K562 (cell line): Measurements from ENCODE around the gene FMN2. TPM values are rescaled to one million over a fixed set of nuclear protein-coding genes. Genes with fewer than 3 reads are reported as not detected.

Source experiments
- ATAC-seq: fragments of 200-7000 bp; cut with Tn5 transposase; 3 replicates; pipeline ENCODE4 v1.9.1; 2020; ENCODE audit warnings: moderate library complexity
- BruUV-seq: library from RNA; stranded (reverse); fragments of 400-500 nt; replicated peaks from 2 replicates; lab custom pipeline; 2021; lab: Mats Ljungman, UMichigan
- CTCF ChIA-PET: fragments of 300-600 bp; formaldehyde crosslinking; extraction: SDS; loops from one replicate; lab custom pipeline; 2021; ENCODE audit warnings: low intra/inter-chr PET ratio; lab: Yijun Ruan, JAX
- POLR2A ChIA-PET: fragments of 300-600, 350-650 bp; sonication (Branson Sonifier 250); formaldehyde crosslinking; extraction: SDS; loops from one replicate; lab custom pipeline; 2021; ENCODE audit warnings: antibody characterized with exemption, inconsistent platforms; lab: Yijun Ruan, JAX
- DNase-seq, 4 experiments: peaks; one replicate each; pipeline versions ENCODE4 v3.0.0 to v3.0.0-alpha.2; 2011 to 2018; ENCODE audit warnings: low spot score in 3 of 4, mixed read lengths in 3 of 4; ENCODE audit errors: extremely low read depth in 1 of 4
- FAIRE-seq: peaks from 2 replicates; lab custom pipeline; 2011; peaks lifted over from hg19 to GRCh38; lab: Jason Lieb, UNC
- H2AFZ ChIP-seq: 2 replicates; pipeline ENCODE4 v1.6.0; 2011; ENCODE audit warnings: low read depth, low read length, control low read depth, inconsistent platforms
- H3K27ac ChIP-seq: fragments of 200-600 bp; 3 replicates; pipeline ENCODE4 v1.8.0; 2011; ENCODE audit warnings: low read depth, mild to moderate bottlenecking, control low read depth, inconsistent platforms, low read length, moderate library complexity, mixed read lengths; ENCODE audit errors: extremely low read depth
- H3K27me3 ChIP-seq, 2 experiments: fragments of 300-600 bp in 1 of 2; 2 replicates in 1 of 2; 3 replicates in 1 of 2; pipeline versions ENCODE4 v1.6.0 to v1.8.0; 2011; ENCODE audit warnings: inconsistent platforms in 2 of 2, low read length in 2 of 2, mild to moderate bottlenecking in 1 of 2, mixed read lengths in 1 of 2, moderate library complexity in 1 of 2; ENCODE audit not compliant: control insufficient read depth in 2 of 2, insufficient read depth in 2 of 2
- H3K36me3 ChIP-seq: fragments of 300-600 bp; 3 replicates; pipeline ENCODE4 v1.8.0; 2011; ENCODE audit warnings: mild to moderate bottlenecking, low read length, inconsistent platforms; ENCODE audit not compliant: control insufficient read depth, insufficient read depth
- H3K4me1 ChIP-seq, 2 experiments: fragments of 200-600 bp in 1 of 2; replicated peaks in 1 of 2; 2 replicates in 1 of 2; 3 replicates in 1 of 2; pipeline versions ENCODE4 v1.5.1 to v1.8.0; 2011; ENCODE audit warnings: inconsistent platforms in 2 of 2, low read length in 2 of 2, mild to moderate bottlenecking in 1 of 2, mixed read lengths in 1 of 2, moderate library complexity in 1 of 2; ENCODE audit not compliant: control insufficient read depth in 2 of 2, insufficient read depth in 2 of 2
- H3K4me2 ChIP-seq: 2 replicates; pipeline ENCODE4 v1.6.1; 2011; ENCODE audit warnings: low read length, control low read depth, inconsistent platforms, mixed read lengths; ENCODE audit not compliant: insufficient read depth
- H3K4me3 ChIP-seq: fragments of 200-600 bp; sonication (generic), shearing (Covaris generic); 2 replicates; pipeline ENCODE4 v1.5.1; 2016; ENCODE audit warnings: control low read depth, inconsistent platforms
- H3K79me2 ChIP-seq: fragments of 200-600 bp; 3 replicates; pipeline ENCODE4 v1.8.0; 2011; ENCODE audit warnings: low read length, inconsistent platforms; ENCODE audit not compliant: control insufficient read depth, insufficient read depth
- H3K9ac ChIP-seq, 2 experiments: 2 replicates each; pipeline versions ENCODE4 v1.6.0 to v1.6.1; 2011; ENCODE audit warnings: low read depth in 2 of 2, low read length in 2 of 2, control low read depth in 1 of 2, inconsistent platforms in 1 of 2, mild to moderate bottlenecking in 1 of 2, mixed read lengths in 1 of 2; ENCODE audit not compliant: insufficient read depth in 1 of 2
- H3K9me1 ChIP-seq: one replicate; pipeline ENCODE4 v1.6.0; 2011; ENCODE audit warnings: inconsistent platforms, mild to moderate bottlenecking, low read length, moderate library complexity; ENCODE audit not compliant: control insufficient read depth, insufficient read depth
- H3K9me3 ChIP-seq: replicated peaks from 2 replicates; pipeline ENCODE4 v1.5.1; 2011; ENCODE audit warnings: low read depth, low read length, inconsistent platforms; ENCODE audit not compliant: control insufficient read depth, insufficient read depth
- H4K20me1 ChIP-seq: replicated peaks from 2 replicates; pipeline ENCODE4 v1.6.1; 2011; ENCODE audit warnings: low read length, inconsistent platforms, mixed read lengths; ENCODE audit not compliant: control insufficient read depth, insufficient read depth
- EWSR1 ChIP-seq: fragments of 450-650 bp; IDR thresholded peaks from 2 replicates; pipeline ENCODE4 v1.6.1; 2018; ENCODE audit warnings: borderline replicate concordance, mild to moderate bottlenecking, low read depth, moderate library complexity; ENCODE audit not compliant: partially characterized antibody
- EZH2 ChIP-seq: IDR thresholded peaks from 2 replicates; pipeline ENCODE4 v1.6.1; 2012; ENCODE audit warnings: low read depth, mild to moderate bottlenecking, inconsistent platforms, low read length, borderline replicate concordance
- FOXA1 ChIP-seq: fragments of 450-650 bp; IDR thresholded peaks from 2 replicates; pipeline ENCODE4 v1.6.1; 2016; ENCODE audit warnings: mild to moderate bottlenecking, borderline replicate concordance
- FOXP1 ChIP-seq: sonication (generic); formaldehyde crosslinking; IDR thresholded peaks from 2 replicates; pipeline ENCODE4 v1.8.0; 2022; ENCODE audit warnings: mild to moderate bottlenecking, missing genetic modification reagents
- IRF2 ChIP-seq: sonication (generic); formaldehyde crosslinking; IDR thresholded peaks from 2 replicates; pipeline ENCODE4 v1.8.1; 2022; ENCODE audit warnings: mild to moderate bottlenecking, missing genetic modification reagents
- NR2C1 ChIP-seq, 2 experiments: fragments of 450-650 bp; IDR thresholded peaks; 2 replicates each; pipeline ENCODE4 v1.6.1; 2017; ENCODE audit warnings: mild to moderate bottlenecking in 2 of 2, antibody characterized with exemption in 1 of 2, inconsistent platforms in 1 of 2, missing compliant biosample characterization in 1 of 2, missing genetic modification characterization in 1 of 2
- PCBP1 ChIP-seq: fragments of 200-400 bp; formaldehyde crosslinking; IDR thresholded peaks from 2 replicates; pipeline ENCODE4 v1.6.1; 2018; ENCODE audit warnings: mild to moderate bottlenecking, low read depth, low read length; ENCODE audit not compliant: poor library complexity, severe bottlenecking
- PHF20 ChIP-seq: fragments of 450-650 bp; IDR thresholded peaks from 2 replicates; pipeline ENCODE4 v1.6.1; 2018; ENCODE audit not compliant: partially characterized antibody
- PPARD ChIP-seq: fragments of 250-450 bp; sonication (Bioruptor Pico); IDR thresholded peaks from 2 replicates; pipeline ENCODE4 v1.8.0; 2022; ENCODE audit warnings: inconsistent platforms, mild to moderate bottlenecking, moderate library complexity
- PTRF ChIP-seq: fragments of 450-650 bp; IDR thresholded peaks from 2 replicates; pipeline ENCODE4 v1.6.1; 2016; ENCODE audit warnings: mild to moderate bottlenecking, missing genetic modification characterization, missing compliant biosample characterization
- RUNX1 ChIP-seq: sonication (generic); IDR thresholded peaks from 2 replicates; pipeline ENCODE4 v1.6.1; 2016; ENCODE audit warnings: antibody characterized with exemption, low read depth
- SIRT6 ChIP-seq: IDR thresholded peaks from one replicate; pipeline ENCODE4 v1.6.1; 2012; ENCODE audit warnings: low read depth, mild to moderate bottlenecking, control low read depth, inconsistent platforms, low read length, moderate library complexity
- ZNF551 ChIP-seq: fragments of 250-450 bp; sonication (Bioruptor Pico); IDR thresholded peaks from 2 replicates; pipeline ENCODE4 v1.5.0; 2021; ENCODE audit warnings: mild to moderate bottlenecking, moderate library complexity
- ZZZ3 ChIP-seq: fragments of 450-650 bp; IDR thresholded peaks from 2 replicates; pipeline ENCODE4 v1.6.1; 2016; ENCODE audit warnings: antibody characterized with exemption, mild to moderate bottlenecking, moderate library complexity
- WGBS: fragments of 100-300 bp; shearing (Covaris generic); methylation state at CpG from one replicate; pipeline ENCODE4 v1.1.6; 2016; ENCODE audit warnings: low coverage, mixed read lengths; ENCODE audit not compliant: insufficient coverage; ENCODE audit errors: missing lambda C conversion rate; 5-methylcytosine and 5-hydroxymethylcytosine counted together
- in situ Hi-C: fragments of 300-500 bp; cut with MboI; formaldehyde crosslinking; loops from 4 replicates; pipeline ENCODE4 v1.15.0; 2018; ENCODE audit warnings: inconsistent platforms, mixed read lengths
- intact Hi-C: fragments of 100-400 bp; cut with micrococcal nuclease; formaldehyde crosslinking; loops from 2 replicates; pipeline ENCODE4 v1.14.2; 2022
- polyA plus RNA-seq, 8 experiments: library from polyadenylated mRNA; depleted of rRNA in 4 of 8; stranded (reverse) in 5 of 8; unstranded in 3 of 8; fragments of >200 nt; fragmentation: Nextera tagmentation in 2 of 8; fragmentation: Illumina TruSeq in 1 of 8; extraction: Ambion mirVana in 2 of 8; extraction: Trizol in 1 of 8; gene quantifications; 2 replicates each; pipeline versions ENCODE4 v1.2.1 to v1.2.3, GENCODE V29; 2011 to 2014; ENCODE audit warnings: inconsistent platforms in 1 of 8, missing spikeins in 1 of 8
- total RNA-seq, 7 experiments: library from RNA; depleted of rRNA in 6 of 7; stranded (reverse); fragments of >200 nt in 6 of 7; fragmentation: Illumina TruSeq in 2 of 7; extraction: Trizol in 2 of 7; gene quantifications; 2 replicates each; pipeline versions ENCODE4 v1.2.1 to v1.2.3, GENCODE V29; 2011 to 2021; ENCODE audit warnings: low replicate concordance in 1 of 7

The FMN2 gene
- total and polyA plus RNA-seq, 9 of the 15 experiments (the other 6 are each of a cell fraction or from before 2014, with no cell fraction given): 0.15 to 0.45 (median 0.16) TPM; not detected in 3

DNA sequence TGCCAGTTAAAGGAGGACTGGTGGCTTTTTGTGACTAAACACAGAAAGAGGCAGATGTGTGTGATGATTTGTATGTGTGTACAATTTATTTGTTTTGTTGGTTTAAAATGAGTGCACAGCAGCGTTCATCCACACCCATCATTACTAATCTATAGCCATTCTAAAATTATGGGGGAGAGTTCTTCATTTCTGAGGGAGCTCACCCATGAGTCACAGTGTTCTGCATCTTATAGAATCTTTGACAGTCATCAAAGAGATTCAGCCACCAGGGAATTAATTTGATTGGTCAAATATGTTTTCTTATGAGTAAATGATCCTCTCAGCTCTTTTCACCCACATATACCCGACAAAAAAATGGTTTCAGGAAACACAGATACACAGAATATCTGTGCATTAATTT lies 372.4 kb downstream of the FMN2 start:
- DNase-seq: no peak
- BruUV-seq: no TSS peak
- Histone ChIP-seq H3K4me1 (no peaks in the 10 kb centered on the region), H3K9me3 (no peaks in the 10 kb centered on the region), H3K79me2 (no peaks in the 10 kb centered on the region), H3K9me1 (no peaks in the 10 kb centered on the region), H3K9ac (no peak overlapping the region), H3K4me2 (no peak overlapping the region), H3K27me3 (no peaks in the 10 kb centered on the region), H2AFZ (no peak overlapping the region), H3K27ac (no peak overlapping the region), H3K36me3 (no peaks in the 10 kb centered on the region), H4K20me1 (no peaks in the 10 kb centered on the region), H3K4me3 (no peak overlapping the region)
- FAIRE-seq: no peak
- 8% methylated on average over 2 of the region's 2 CpGs for WGBS
- in situ Hi-C loops (no loop called here), intact Hi-C loops (no loop called here)
- ChIA-PET CTCF (no interaction called here), POLR2A (no interaction called here)
- no peak for ATAC-seq
- no peak for TF ChIP-seq IRF2
- TF ChIP-seq FOXA1: no peak
- no peak for TF ChIP-seq ZNF551
- TF ChIP-seq PHF20: no peak
- no peak for TF ChIP-seq PCBP1
- no peak for TF ChIP-seq FOXP1 (CRISPR knock-in tag)
- no peak for TF ChIP-seq NR2C1 (IDR thresholded peaks at IDR 0.05)
- no peak for TF ChIP-seq NR2C1 (tag; IDR thresholded peaks at IDR 0.05)
- no peak for TF ChIP-seq PPARD (CRISPR knock-in tag)
- TF ChIP-seq RUNX1: no peak
- no peak for TF ChIP-seq ZZZ3
- no peak for TF ChIP-seq PTRF
- TF ChIP-seq EWSR1: no peak
- TF ChIP-seq EZH2: no peak
- no peak for TF ChIP-seq SIRT6
